Tracheal epithelial cell (primary cell): Measurements from ENCODE around the gene ZDHHC14. TPM values are rescaled to one million over a fixed set of nuclear protein-coding genes. Genes with fewer than 3 reads are reported as not detected.

ENCODE experiments used
- total RNA-seq: library from RNA; depleted of rRNA; stranded (reverse); fragments of >200 nt; gene quantifications from 2 replicates; pipeline ENCODE4 v1.2.1, GENCODE V29; 2014

ZDHHC14 gene
- 2.1 and 3.1 TPM in 2 replicates for total RNA-seq

DNA sequence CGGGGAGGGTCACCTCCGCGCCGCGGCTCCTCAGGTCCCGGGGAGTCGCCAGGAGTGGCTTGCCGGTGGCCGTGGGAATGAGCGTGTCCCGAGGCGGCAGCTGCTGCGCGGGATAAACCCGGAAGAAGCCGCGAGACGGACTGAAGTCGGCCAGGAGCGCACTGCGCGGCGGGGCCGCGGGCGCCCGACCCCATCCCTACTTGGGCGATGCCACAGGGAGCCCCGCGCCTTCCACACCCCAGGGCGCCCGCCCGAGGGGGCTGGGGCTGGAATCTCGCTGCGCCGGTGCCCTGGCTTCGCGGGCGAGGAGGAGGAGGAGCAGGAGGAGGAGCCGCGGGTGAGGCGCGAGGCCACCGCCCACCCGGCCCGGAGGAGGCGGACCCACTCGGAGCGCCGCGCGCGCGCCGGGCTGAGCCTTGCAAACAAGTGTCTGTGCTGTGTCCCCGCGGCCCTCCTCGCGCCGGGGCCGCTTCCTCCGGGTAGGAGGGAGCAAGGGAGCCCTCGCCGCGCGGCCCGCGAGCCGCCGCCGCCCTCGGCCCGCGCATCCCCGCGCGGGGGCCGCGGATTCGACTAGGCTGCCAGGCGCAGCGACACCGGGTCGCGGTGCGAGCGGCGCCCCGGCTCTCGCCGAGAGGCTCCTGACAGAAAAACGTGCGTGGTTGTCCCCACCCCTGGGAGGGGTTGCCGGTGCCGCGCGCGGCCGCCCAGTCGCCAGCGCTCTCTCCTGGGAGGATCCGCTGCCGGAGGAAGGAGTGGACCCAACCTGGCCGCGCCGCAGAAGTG, at the start of gene ZDHHC14:
TSS of gene ZDHHC14 (plus strand) at position 412 of the 783 bp plus-strand sequence.

Other genes starting within 250 kb of the ZDHHC14 start
- 4.1 and 5.8 TPM in 2 replicates for gene TMEM242, start 57.7 kb upstream of the ZDHHC14 start, total RNA-seq